Caco-2 (cell line): ENCODE data around the gene C10orf88. TPM values are rescaled to one million over a fixed set of nuclear protein-coding genes. Genes with fewer than 3 reads are reported as not detected.

Source experiments
- BruUV-seq: library from RNA; stranded (reverse); fragments of 400-500 nt; replicated peaks from 2 replicates; lab custom pipeline; 2021; lab: Mats Ljungman, UMichigan
- CTCF ChIA-PET: fragments of 300-600 bp; sonication (Branson Sonifier 250); formaldehyde crosslinking; loops from one replicate; lab custom pipeline; 2022; ENCODE audit warnings: antibody characterized with exemption; lab: Charles Lee
- POLR2A ChIA-PET: fragments of 300-600 bp; sonication (Branson Sonifier 250); formaldehyde crosslinking; loops from one replicate; lab custom pipeline; 2022; ENCODE audit warnings: antibody characterized with exemption; lab: Charles Lee
- DNase-seq, 2 experiments: peaks; one replicate each; pipeline versions ENCODE4 v3.0.0 to v3.0.0-alpha.2; 2020 to 2022
- H3K27me3 ChIP-seq: replicated peaks from 2 replicates; pipeline ENCODE4 v1.6.0; 2011; ENCODE audit warnings: low read length; ENCODE audit not compliant: control insufficient read depth, insufficient read depth
- H3K36me3 ChIP-seq: 2 replicates; pipeline ENCODE4 v1.5.1; 2011; ENCODE audit warnings: low read length; ENCODE audit not compliant: control insufficient read depth, insufficient read depth
- H3K4me1 ChIP-seq: fragments of 250-450 bp; sonication (Bioruptor Pico); 2 replicates; pipeline ENCODE4 v1.5.1; 2020; ENCODE audit warnings: mild to moderate bottlenecking
- H3K4me3 ChIP-seq: 2 replicates; pipeline ENCODE4 v1.5.1; 2011; ENCODE audit warnings: low read depth, mild to moderate bottlenecking, control low read depth, low read length
- H3K9me3 ChIP-seq: fragments of 250-450 bp; sonication (Bioruptor Pico); 2 replicates; pipeline ENCODE4 v1.5.1; 2020; ENCODE audit warnings: mild to moderate bottlenecking, moderate library complexity
- H3K27ac Mint-ChIP-seq: one replicate; pipeline ENCODE4 v1.8.0; 2022; ENCODE audit warnings: mixed read lengths; ENCODE audit not compliant: unreplicated experiment
- H3K27me3 Mint-ChIP-seq: one replicate; pipeline ENCODE4 v1.8.0; 2022; ENCODE audit warnings: mixed read lengths; ENCODE audit not compliant: insufficient read depth, unreplicated experiment
- H3K36me3 Mint-ChIP-seq: one replicate; pipeline ENCODE4 v1.8.0; 2022; ENCODE audit warnings: mild to moderate bottlenecking, mixed read lengths; ENCODE audit not compliant: insufficient read depth, unreplicated experiment
- H3K4me1 Mint-ChIP-seq: one replicate; pipeline ENCODE4 v1.8.0; 2022; ENCODE audit warnings: low read depth, mixed read lengths; ENCODE audit not compliant: unreplicated experiment
- H3K4me3 Mint-ChIP-seq: one replicate; pipeline ENCODE4 v1.8.0; 2022; ENCODE audit warnings: mild to moderate bottlenecking, moderate library complexity, mixed read lengths; ENCODE audit not compliant: unreplicated experiment
- H3K9me3 Mint-ChIP-seq: one replicate; pipeline ENCODE4 v1.8.0; 2022; ENCODE audit warnings: mixed read lengths; ENCODE audit not compliant: unreplicated experiment
- CTCF ChIP-seq, 2 experiments: fragments of 200-600 bp in 1 of 2; IDR thresholded peaks; 1 replicate in 1 of 2; 2 replicates in 1 of 2; pipeline versions ENCODE4 v1.5.1 to v1.8.0; 2011 to 2022; ENCODE audit warnings: antibody characterized with exemption in 1 of 2, control low read depth in 1 of 2, inconsistent platforms in 1 of 2, low read depth in 1 of 2, low read length in 1 of 2, mild to moderate bottlenecking in 1 of 2, moderate library complexity in 1 of 2; ENCODE audit not compliant: insufficient read depth in 1 of 2, severe bottlenecking in 1 of 2, unreplicated experiment in 1 of 2
- intact Hi-C: fragments of 100-400 bp; cut with micrococcal nuclease; formaldehyde crosslinking; loops from one replicate; pipeline ENCODE4 v1.10.0; 2022; ENCODE audit not compliant: unreplicated experiment
- total RNA-seq: library from RNA; stranded (reverse); gene quantifications from 2 replicates; pipeline ENCODE4 v1.2.3, GENCODE V29; 2022

Gene C10orf88
- total RNA-seq, 1 experiment from 2014 or later, result 8.7 TPM

DNA sequence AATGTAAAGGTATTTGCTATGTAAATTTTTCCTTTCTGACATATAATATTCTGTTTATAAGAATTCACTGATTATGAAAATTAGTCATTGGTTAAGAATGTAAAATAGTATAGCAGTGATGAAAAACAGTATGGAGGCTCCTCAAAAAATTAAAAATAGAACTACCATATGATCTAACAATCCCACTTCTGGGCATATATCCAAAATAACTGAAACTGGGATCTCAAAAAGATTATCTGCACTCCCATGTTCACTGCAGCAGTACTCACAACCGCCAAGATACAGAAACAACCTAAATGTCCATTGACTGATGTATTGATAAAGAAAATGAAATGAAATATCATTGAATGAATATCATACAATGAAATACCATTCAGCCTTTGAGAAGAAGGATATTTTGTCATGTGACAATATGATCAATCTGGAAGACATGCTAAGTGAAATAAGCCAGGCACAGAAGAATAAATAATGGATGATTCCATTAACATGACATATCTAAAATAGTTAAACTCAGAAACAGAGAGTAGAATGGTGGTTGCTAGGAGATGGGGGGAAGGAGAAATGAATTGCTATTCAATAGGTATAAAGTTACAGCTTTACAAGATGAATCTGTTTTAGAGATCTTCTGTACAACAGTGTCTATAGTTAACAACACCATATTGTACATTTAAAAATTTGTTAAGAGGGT is 14.0 kb downstream of the C10orf88 start:
- DNase-seq, result no peak
- Histone ChIP-seq H3K9me3 (0 out of 2 replicates have a peak, but pooled peaks cover 3% of the 10 kb centered on the region), H3K36me3 (no peaks in the 10 kb centered on the region), H3K4me3 (no peak overlapping the region), H3K4me1 (no peaks in the 10 kb centered on the region), H3K27me3 (no peaks in the 10 kb centered on the region)
- ChIA-PET CTCF (no interaction called here), POLR2A (no interaction called here)
- no peak overlapping the region for H3K4me3 Mint-ChIP-seq
- H3K9me3 Mint-ChIP-seq, result no peaks in the 10 kb centered on the region
- no peaks in the 10 kb centered on the region for H3K4me1 Mint-ChIP-seq
- no TSS peak for BruUV-seq
- no peak for TF ChIP-seq CTCF (IDR thresholded peaks at IDR 0.05; ENCODE audit: insufficient read depth in 1 of 2, low read depth in 1 of 2, low read length in 1 of 2, severe bottlenecking in 1 of 2, unreplicated experiment in 1 of 2)
- H3K36me3 Mint-ChIP-seq, result peaks cover 22% of the 10 kb centered on the region
- no peak overlapping the region for H3K27ac Mint-ChIP-seq
- no peaks in the 10 kb centered on the region for H3K27me3 Mint-ChIP-seq
- intact Hi-C loops, result no loop called here

DNA sequence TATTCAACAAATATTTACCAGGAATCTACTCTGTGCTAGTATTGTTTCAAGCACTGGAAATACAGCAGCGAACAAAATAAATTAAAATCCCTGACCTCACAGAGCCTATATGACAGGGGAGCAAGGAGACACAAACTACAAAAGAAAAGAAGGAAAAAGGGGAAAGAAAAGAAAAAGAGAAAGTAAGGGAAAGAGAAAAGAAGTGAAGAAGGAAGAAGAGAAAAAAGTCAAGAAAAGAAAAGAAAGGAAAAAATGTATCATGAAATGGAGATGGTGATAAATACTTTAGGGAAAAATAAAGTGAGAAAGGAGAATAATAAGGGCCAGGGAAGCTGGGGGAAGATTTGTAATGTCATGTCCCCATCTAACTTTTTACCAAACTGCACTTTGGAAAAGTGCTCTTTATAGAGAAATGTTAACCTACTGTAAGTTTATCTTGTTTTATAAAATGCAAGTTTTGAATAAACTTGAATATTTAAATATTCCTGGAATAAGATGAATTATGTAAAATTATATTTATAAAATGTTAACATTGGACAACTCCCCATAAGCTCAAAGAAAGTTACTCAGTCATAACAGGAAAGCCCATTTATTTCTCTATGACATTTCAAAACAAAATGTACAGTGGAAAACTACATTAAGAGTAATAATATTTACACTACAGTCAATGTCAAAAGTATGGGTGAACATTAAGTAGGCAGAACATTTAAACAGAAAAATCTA is 14.7 kb downstream of the C10orf88 start:
- H3K27ac Mint-ChIP-seq, result no peak overlapping the region
- H3K4me1 Mint-ChIP-seq, result no peaks in the 10 kb centered on the region
- intact Hi-C loops, result no loop called here
- Histone ChIP-seq H3K27me3 (no peaks in the 10 kb centered on the region), H3K4me3 (no peak overlapping the region), H3K9me3 (0 out of 2 replicates have a peak, but pooled peaks cover 3% of the 10 kb centered on the region), H3K4me1 (no peaks in the 10 kb centered on the region), H3K36me3 (no peaks in the 10 kb centered on the region)
- ChIA-PET CTCF (no interaction called here), POLR2A (no interaction called here)
- H3K9me3 Mint-ChIP-seq, result no peaks in the 10 kb centered on the region
- no peak for DNase-seq
- no peaks in the 10 kb centered on the region for H3K27me3 Mint-ChIP-seq
- no peak overlapping the region for H3K4me3 Mint-ChIP-seq
- no TSS peak for BruUV-seq
- no peak for TF ChIP-seq CTCF (IDR thresholded peaks at IDR 0.05; ENCODE audit: insufficient read depth in 1 of 2, low read depth in 1 of 2, low read length in 1 of 2, severe bottlenecking in 1 of 2, unreplicated experiment in 1 of 2)
- H3K36me3 Mint-ChIP-seq, result peaks cover 22% of the 10 kb centered on the region

DNA sequence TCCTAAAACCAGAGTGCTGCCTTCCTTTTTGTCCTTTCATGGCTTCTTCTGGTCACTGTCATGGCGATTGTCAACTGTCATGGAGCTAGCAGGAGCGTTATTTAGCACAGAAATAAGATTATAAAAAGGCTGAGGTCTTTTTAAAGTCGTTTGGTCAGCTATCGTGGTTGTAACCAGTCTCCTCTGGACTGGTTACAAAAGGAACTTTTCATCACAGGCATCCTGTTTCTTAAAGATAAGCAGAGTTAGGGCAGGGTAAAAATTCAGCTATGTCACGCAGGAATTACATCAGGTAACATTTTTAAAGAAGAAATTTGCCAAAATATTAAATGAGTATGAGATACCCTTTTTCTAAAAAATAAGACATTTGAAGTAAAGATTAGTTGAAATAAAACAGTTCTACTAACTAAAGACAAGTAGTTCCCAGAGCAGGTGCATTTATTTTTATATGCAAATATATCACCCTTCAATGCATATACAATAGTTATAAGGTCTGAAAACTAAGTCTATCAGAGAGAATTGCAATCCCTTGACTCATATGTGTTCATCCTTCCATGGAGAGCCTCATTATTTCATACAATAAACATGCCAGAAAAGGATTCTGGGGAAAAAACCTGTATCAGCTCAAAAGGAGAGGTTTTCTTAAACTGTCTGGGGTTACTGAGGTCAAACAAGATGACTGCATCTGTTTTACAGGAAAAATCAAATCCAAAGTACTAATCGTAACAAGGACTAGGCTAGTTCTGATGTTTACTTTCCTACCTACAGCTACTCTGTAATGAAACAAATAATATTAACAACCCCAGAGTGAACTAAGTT is 22.7 kb downstream of the C10orf88 start:
- H3K4me1 Mint-ChIP-seq, result no peaks in the 10 kb centered on the region
- H3K36me3 Mint-ChIP-seq, result peaks cover 4% of the 10 kb centered on the region
- H3K4me3 Mint-ChIP-seq, result no peak overlapping the region
- Histone ChIP-seq H3K4me3 (no peak overlapping the region), H3K27me3 (no peaks in the 10 kb centered on the region), H3K4me1 (no peaks in the 10 kb centered on the region), H3K9me3 (0 out of 2 replicates have a peak, but pooled peaks cover 3% of the 10 kb centered on the region), H3K36me3 (no peaks in the 10 kb centered on the region)
- TF ChIP-seq CTCF (IDR thresholded peaks at IDR 0.05; ENCODE audit: insufficient read depth in 1 of 2, low read depth in 1 of 2, low read length in 1 of 2, severe bottlenecking in 1 of 2, unreplicated experiment in 1 of 2), result no peak
- no peaks in the 10 kb centered on the region for H3K27me3 Mint-ChIP-seq
- CTCF ChIA-PET, result no interaction called here
- no peak for DNase-seq
- POLR2A ChIA-PET, result interaction anchor here (0.7 kb wide), 1 partner anchor 25 kb away, joined by 3 read pairs; no protein-coding TSS in a partner anchor
- intact Hi-C loops, result no loop called here
- no peak overlapping the region for H3K27ac Mint-ChIP-seq
- no peaks in the 10 kb centered on the region for H3K9me3 Mint-ChIP-seq
- BruUV-seq, result no TSS peak
